ENCODE results near the gene ZNF774.

GRCh38 chr15:90407336-90407735, 55.3 kb downstream of the ZNF774 start:
- TF ChIP-seq, protein P1, sequence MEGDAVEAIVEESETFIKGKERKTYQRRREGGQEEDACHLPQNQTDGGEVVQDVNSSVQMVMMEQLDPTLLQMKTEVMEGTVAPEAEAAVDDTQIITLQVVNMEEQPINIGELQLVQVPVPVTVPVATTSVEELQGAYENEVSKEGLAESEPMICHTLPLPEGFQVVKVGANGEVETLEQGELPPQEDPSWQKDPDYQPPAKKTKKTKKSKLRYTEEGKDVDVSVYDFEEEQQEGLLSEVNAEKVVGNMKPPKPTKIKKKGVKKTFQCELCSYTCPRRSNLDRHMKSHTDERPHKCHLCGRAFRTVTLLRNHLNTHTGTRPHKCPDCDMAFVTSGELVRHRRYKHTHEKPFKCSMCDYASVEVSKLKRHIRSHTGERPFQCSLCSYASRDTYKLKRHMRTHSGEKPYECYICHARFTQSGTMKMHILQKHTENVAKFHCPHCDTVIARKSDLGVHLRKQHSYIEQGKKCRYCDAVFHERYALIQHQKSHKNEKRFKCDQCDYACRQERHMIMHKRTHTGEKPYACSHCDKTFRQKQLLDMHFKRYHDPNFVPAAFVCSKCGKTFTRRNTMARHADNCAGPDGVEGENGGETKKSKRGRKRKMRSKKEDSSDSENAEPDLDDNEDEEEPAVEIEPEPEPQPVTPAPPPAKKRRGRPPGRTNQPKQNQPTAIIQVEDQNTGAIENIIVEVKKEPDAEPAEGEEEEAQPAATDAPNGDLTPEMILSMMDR (IDR thresholded peaks at IDR 0.05): no peak
- TF ChIP-seq POLR2A (IDR thresholded peaks at IDR 0.05): no peak
- no peak for TF ChIP-seq EP300 (IDR thresholded peaks at IDR 0.05)
- TF ChIP-seq POLR2AphosphoS5 (IDR thresholded peaks at IDR 0.05): no peak
